B cell (primary cell): Measurements from ENCODE around the gene MUC6. TPM values are rescaled to one million over a fixed set of nuclear protein-coding genes. Genes with fewer than 3 reads are reported as not detected.

Source experiments
- ATAC-seq: fragments of 200-7000 bp; cut with Tn5 transposase; one replicate; pipeline ENCODE4 v1.10.0; 2021; ENCODE audit warnings: low read depth, mild to moderate bottlenecking, moderate number of reproducible peaks, moderate library complexity
- CTCF ChIA-PET: fragments of 350-600 bp; sonication (Branson Sonifier 250); formaldehyde crosslinking; loops from one replicate; lab custom pipeline; 2021; ENCODE audit warnings: antibody characterized with exemption, inconsistent platforms; lab: Charles Lee
- POLR2A ChIA-PET: fragments of 350-600 bp; sonication (Branson Sonifier 250); formaldehyde crosslinking; loops from one replicate; lab custom pipeline; 2021; ENCODE audit warnings: antibody characterized with exemption; lab: Charles Lee
- DNase-seq: peaks from one replicate; pipeline ENCODE4 v3.0.0; 2013
- H2AFZ ChIP-seq: 2 replicates; pipeline ENCODE4 v1.6.1; 2012; ENCODE audit warnings: mild to moderate bottlenecking, low read depth, low read length; ENCODE audit not compliant: insufficient read depth, poor library complexity, severe bottlenecking
- H3K27ac ChIP-seq, 2 donors: 1 replicate in 1 of 2; 2 replicates in 1 of 2; pipeline ENCODE4 v1.5.1; 2012 to 2013; ENCODE audit warnings: low read length in 2 of 2, mild to moderate bottlenecking in 2 of 2, moderate library complexity in 1 of 2
- H3K27me3 ChIP-seq, 4 experiments: fragments of 200-600 bp in 1 of 4; sonication (generic) in 1 of 4; replicated peaks in 1 of 4; 1 replicate in 2 of 4; 2 replicates in 2 of 4; pipeline versions ENCODE4 v1.6.1 to v1.7.0; 2013 to 2016; ENCODE audit warnings: low read length in 3 of 4, mild to moderate bottlenecking in 2 of 4, mixed read lengths in 1 of 4, moderate library complexity in 1 of 4; ENCODE audit not compliant: insufficient read depth in 4 of 4, control insufficient read depth in 3 of 4; ENCODE audit errors: control extremely low read depth in 1 of 4
- H3K36me3 ChIP-seq, 2 experiments: replicated peaks in 1 of 2; 1 replicate in 1 of 2; 2 replicates in 1 of 2; pipeline versions ENCODE4 v1.6.1 to v1.7.1; 2013; ENCODE audit warnings: low read length in 1 of 2; ENCODE audit not compliant: insufficient read depth in 2 of 2, control insufficient read depth in 1 of 2; ENCODE audit errors: control extremely low read depth in 1 of 2, extremely low read depth in 1 of 2
- H3K4me1 ChIP-seq, 2 donors: fragments of 200-600 bp in 1 of 2; sonication (generic) in 1 of 2; 1 replicate in 1 of 2; 2 replicates in 1 of 2; pipeline versions ENCODE4 v1.5.1 to v1.6.1; 2013 to 2017; ENCODE audit warnings: low read length in 2 of 2; ENCODE audit not compliant: control insufficient read depth in 2 of 2, insufficient read depth in 2 of 2
- H3K4me2 ChIP-seq: replicated peaks from 2 replicates; pipeline ENCODE3; 2012; ENCODE audit warnings: mild to moderate bottlenecking, low read depth, low read length; ENCODE audit not compliant: poor library complexity, severe bottlenecking
- H3K4me3 ChIP-seq, 5 experiments: fragments of 200-600 bp in 1 of 5; sonication (generic) in 1 of 5; 1 replicate in 3 of 5; 2 replicates in 2 of 5; pipeline versions ENCODE4 v1.5.1 to v1.7.0; 2011 to 2016; ENCODE audit warnings: low read length in 4 of 5, mild to moderate bottlenecking in 4 of 5, low read depth in 2 of 5, control low read depth in 1 of 5, moderate library complexity in 1 of 5; ENCODE audit not compliant: insufficient read depth in 1 of 5; ENCODE audit errors: control extremely low read depth in 1 of 5, extremely low read depth in 1 of 5
- H3K79me2 ChIP-seq: fragments of 200-600 bp; sonication (generic); one replicate; pipeline ENCODE4 v1.6.0; 2016; ENCODE audit warnings: low read length; ENCODE audit not compliant: control insufficient read depth, insufficient read depth
- H3K9ac ChIP-seq: fragments of 200-600 bp; sonication (generic); 2 replicates; pipeline ENCODE4 v1.6.1; 2017; ENCODE audit warnings: mild to moderate bottlenecking, low read length, moderate library complexity
- H3K9me3 ChIP-seq, 3 donors: one replicate each; pipeline versions ENCODE4 v1.6.1 to v1.7.1; 2013; ENCODE audit warnings: low read length in 2 of 3; ENCODE audit not compliant: control insufficient read depth in 2 of 3, insufficient read depth in 1 of 3; ENCODE audit errors: control extremely low read depth in 1 of 3
- H4K20me1 ChIP-seq: 2 replicates; pipeline ENCODE4 v1.6.0; 2012; ENCODE audit warnings: mild to moderate bottlenecking, low read length; ENCODE audit not compliant: insufficient read depth, control insufficient read depth, poor library complexity, severe bottlenecking
- H3K27ac Mint-ChIP-seq: one replicate; pipeline ENCODE4 v1.8.0; 2021; ENCODE audit warnings: mixed read lengths
- H3K27me3 Mint-ChIP-seq: one replicate; pipeline ENCODE4 v1.8.0; 2021; ENCODE audit warnings: mixed read lengths
- H3K4me1 Mint-ChIP-seq: one replicate; pipeline ENCODE4 v1.8.0; 2021; ENCODE audit warnings: mixed read lengths
- H3K4me3 Mint-ChIP-seq: one replicate; pipeline ENCODE4 v1.8.0; 2021; ENCODE audit warnings: mixed read lengths
- H3K9me3 Mint-ChIP-seq: one replicate; pipeline ENCODE4 v1.8.0; 2022; ENCODE audit warnings: mixed read lengths; ENCODE audit not compliant: insufficient read depth
- CTCF ChIP-seq: fragments of 200-600 bp; IDR thresholded peaks from one replicate; pipeline ENCODE4 v1.8.0; 2022; ENCODE audit warnings: antibody characterized with exemption, mild to moderate bottlenecking
- EZH2 ChIP-seq: IDR thresholded peaks from 2 replicates; pipeline ENCODE4 v1.6.1; 2012; ENCODE audit warnings: borderline replicate concordance, low read depth, mild to moderate bottlenecking, moderate library complexity, low read length; ENCODE audit not compliant: insufficient read depth, poor library complexity, severe bottlenecking
- WGBS: methylation state at CpG from one replicate; pipeline ENCODE4 v1.1.5; 2013; ENCODE audit warnings: missing lambda C conversion rate; ENCODE audit not compliant: insufficient coverage; 5-methylcytosine and 5-hydroxymethylcytosine counted together
- intact Hi-C: fragments of 100-400 bp; cut with micrococcal nuclease; formaldehyde crosslinking; loops from one replicate; pipeline ENCODE4 v1.10.0; 2022
- polyA plus RNA-seq: library from polyadenylated mRNA; depleted of rRNA; stranded (reverse); fragments of >200 nt; gene quantifications from 2 replicates; pipeline ENCODE4 v1.2.3, GENCODE V29; 2012
- total RNA-seq, 2 donors: library from RNA; stranded (reverse); fragments of 120-200 nt in 1 of 2; gene quantifications; 1 replicate in 1 of 2; 2 replicates in 1 of 2; pipeline versions ENCODE4 v1.2.3 to v1.2.4, GENCODE V29; 2013 to 2022

Gene MUC6
- total and polyA plus RNA-seq, 2 donors (not counting 1 experiment from before 2014, with no cell fraction given), result not detected

- no peaks in the 10 kb centered on the region for H3K27me3 ChIP-seq
- H3K9me3 Mint-ChIP-seq, result no peaks in the 10 kb centered on the region
- DNase-seq (no peak), ATAC-seq (no peak)
- H3K27ac ChIP-seq, result no peak overlapping the region
- no peaks in the 10 kb centered on the region for H3K9me3 ChIP-seq
- H3K36me3 ChIP-seq, result no peaks in the 10 kb centered on the region
- no peak overlapping the region for H3K4me2 ChIP-seq
- ChIA-PET CTCF (no interaction called here), POLR2A (no interaction called here)
- WGBS, result 75% methylated on average over 14 of the region's 16 CpGs
- H3K9ac ChIP-seq, result no peak overlapping the region
- H3K4me1 ChIP-seq, result no peaks in the 10 kb centered on the region
- no peaks in the 10 kb centered on the region for H3K27me3 Mint-ChIP-seq
- no peaks in the 10 kb centered on the region for H3K4me1 Mint-ChIP-seq
- H4K20me1 ChIP-seq, result no peaks in the 10 kb centered on the region
- no peak overlapping the region for H3K4me3 Mint-ChIP-seq
- no peaks in the 10 kb centered on the region for H3K79me2 ChIP-seq
- intact Hi-C loops, result no loop called here
- H3K27ac Mint-ChIP-seq, result no peak overlapping the region
- TF ChIP-seq CTCF (no peak), EZH2 (no peak)
- H3K4me3 ChIP-seq, result no peak overlapping the region
- no peak overlapping the region for H2AFZ ChIP-seq
Observed at GRCh38 chr11:1030086-1030485, 6.4 kb downstream of the MUC6 start.

DNA sequence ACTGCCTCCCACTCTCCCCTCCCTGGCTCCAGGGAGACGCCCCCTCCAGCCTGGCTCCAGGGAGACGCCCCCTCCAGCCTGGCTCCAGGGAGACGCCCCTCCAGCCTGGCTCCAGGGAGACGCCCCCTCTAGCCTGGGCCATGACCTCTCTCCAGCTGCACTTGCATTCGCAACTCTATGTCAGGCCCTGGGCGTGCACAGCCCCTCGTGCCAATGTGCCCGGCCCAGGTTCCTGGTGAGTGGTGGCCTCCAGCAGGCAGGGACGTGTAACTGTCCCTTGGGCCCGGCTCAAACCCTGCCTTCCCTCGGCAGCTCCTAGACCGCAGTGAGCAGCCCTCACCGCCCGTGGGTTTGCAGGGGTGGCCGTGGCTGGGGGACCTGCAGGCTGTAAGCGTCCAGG, 6.9 kb downstream of the MUC6 start:
- H3K27ac Mint-ChIP-seq, result no peak overlapping the region
- ATAC-seq, result no peak
- CTCF ChIA-PET, result no interaction called here

More for the DNA sequence above, 6.9 kb downstream of the MUC6 start:
- no peak overlapping the region for H3K4me2 ChIP-seq
- POLR2A ChIA-PET, result no interaction called here
- H3K9ac ChIP-seq, result no peak overlapping the region
- no peaks in the 10 kb centered on the region for H3K36me3 ChIP-seq
- WGBS, result 72% methylated on average over 16 of the region's 16 CpGs
- H3K4me1 ChIP-seq, result no peaks in the 10 kb centered on the region
- no peak for DNase-seq
- no peaks in the 10 kb centered on the region for H3K27me3 ChIP-seq
- intact Hi-C loops, result no loop called here
- H3K4me1 Mint-ChIP-seq, result no peaks in the 10 kb centered on the region
- no peak overlapping the region for H3K4me3 ChIP-seq
- H4K20me1 ChIP-seq, result no peaks in the 10 kb centered on the region
- no peaks in the 10 kb centered on the region for H3K9me3 ChIP-seq
- no peak for TF ChIP-seq CTCF
- TF ChIP-seq EZH2, result no peak
- H3K79me2 ChIP-seq, result no peaks in the 10 kb centered on the region
- H2AFZ ChIP-seq, result no peak overlapping the region
- no peak overlapping the region for H3K4me3 Mint-ChIP-seq
- no peaks in the 10 kb centered on the region for H3K9me3 Mint-ChIP-seq
- no peaks in the 10 kb centered on the region for H3K27me3 Mint-ChIP-seq
- no peak overlapping the region for H3K27ac ChIP-seq
